HEK293T (cell line): ENCODE data around the gene CLDN9.

ENCODE experiments used
- ELF4 ChIP-seq: fragments of 450-650 bp; IDR thresholded peaks from 2 replicates; pipeline ENCODE4 v1.6.1; 2017; ENCODE audit warnings: antibody characterized with exemption
- FOXM1 ChIP-seq: fragments of 450-650 bp; IDR thresholded peaks from 2 replicates; pipeline ENCODE4 v1.6.1; 2017; ENCODE audit warnings: mild to moderate bottlenecking, borderline replicate concordance
- HDGF ChIP-seq: fragments of 450-650 bp; IDR thresholded peaks from 2 replicates; pipeline ENCODE4 v1.6.1; 2017; ENCODE audit warnings: antibody characterized with exemption, borderline replicate concordance
- SP1 ChIP-seq: fragments of 450-650 bp; IDR thresholded peaks from 2 replicates; pipeline ENCODE4 v1.6.1; 2017
- SUZ12 ChIP-seq: fragments of 450-650 bp; IDR thresholded peaks from 2 replicates; pipeline ENCODE4 v1.6.1; 2016; ENCODE audit warnings: mild to moderate bottlenecking
- TARDBP ChIP-seq: fragments of 450-650 bp; IDR thresholded peaks from 2 replicates; pipeline ENCODE4 v1.6.1; 2016
- ZNF384 ChIP-seq: fragments of 450-650 bp; IDR thresholded peaks from 2 replicates; pipeline ENCODE4 v1.6.1; 2016

DNA sequence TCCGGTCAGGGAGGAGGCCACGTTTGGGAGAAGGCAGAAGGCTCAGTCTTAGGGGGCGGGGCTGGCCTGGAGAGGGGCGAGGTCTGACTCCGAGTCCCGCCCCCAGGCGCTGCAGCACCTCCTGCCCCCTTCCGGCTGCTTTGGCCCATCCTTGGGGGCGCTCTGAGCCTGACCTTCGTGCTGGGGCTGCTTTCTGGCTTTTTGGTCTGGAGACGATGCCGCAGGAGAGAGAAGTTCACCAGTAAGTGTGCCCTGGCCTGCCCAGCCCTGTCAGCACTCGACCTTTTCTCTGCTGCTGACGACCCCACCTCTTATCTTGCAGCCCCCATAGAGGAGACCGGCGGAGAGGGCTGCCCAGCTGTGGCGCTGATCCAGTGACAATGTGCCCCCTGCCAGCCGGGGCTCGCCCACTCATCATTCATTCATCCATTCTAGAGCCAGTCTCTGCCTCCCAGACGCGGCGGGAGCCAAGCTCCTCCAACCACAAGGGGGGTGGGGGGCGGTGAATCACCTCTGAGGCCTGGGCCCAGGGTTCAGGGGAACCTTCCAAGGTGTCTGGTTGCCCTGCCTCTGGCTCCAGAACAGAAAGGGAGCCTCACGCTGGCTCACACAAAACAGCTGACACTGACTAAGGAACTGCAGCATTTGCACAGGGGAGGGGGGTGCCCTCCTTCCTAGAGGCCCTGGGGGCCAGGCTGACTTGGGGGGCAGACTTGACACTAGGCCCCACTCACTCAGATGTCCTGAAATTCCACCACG lies 8.9 kb downstream of the CLDN9 start:
- TF ChIP-seq ZNF384 (no peak), SP1 (no peak), FOXM1 (no peak), TARDBP (no peak), SUZ12 (no peak), ELF4 (no peak), HDGF (no peak)
